ENCODE results near the gene ZNF532.

DNA sequence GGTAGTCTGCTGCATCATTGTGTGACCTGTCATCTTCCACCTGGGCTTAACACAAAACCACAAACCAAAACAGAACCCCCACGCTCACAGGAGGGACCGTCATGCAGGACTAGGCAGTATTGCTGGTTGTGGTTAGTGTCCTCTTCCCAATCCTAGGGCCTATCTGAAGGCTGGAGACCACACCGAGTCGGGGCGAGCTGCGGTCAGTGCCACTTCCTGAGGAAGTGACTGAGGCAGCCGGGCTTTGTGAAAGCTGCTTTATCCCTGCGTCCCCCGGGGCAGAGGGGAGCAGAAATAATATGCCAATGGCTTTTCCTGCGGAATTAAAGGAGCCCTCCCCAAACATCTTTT lies 22.9 kb downstream of the ZNF532 start:
- TF ChIP-seq POLR2AphosphoS5 (IDR thresholded peaks at IDR 0.05; ENCODE audit: low read depth, low read length) (no peak), SIN3A (IDR thresholded peaks at IDR 0.05; ENCODE audit: borderline replicate concordance, insufficient read depth, low read length) (no peak)
- TF ChIP-seq, protein P1, sequence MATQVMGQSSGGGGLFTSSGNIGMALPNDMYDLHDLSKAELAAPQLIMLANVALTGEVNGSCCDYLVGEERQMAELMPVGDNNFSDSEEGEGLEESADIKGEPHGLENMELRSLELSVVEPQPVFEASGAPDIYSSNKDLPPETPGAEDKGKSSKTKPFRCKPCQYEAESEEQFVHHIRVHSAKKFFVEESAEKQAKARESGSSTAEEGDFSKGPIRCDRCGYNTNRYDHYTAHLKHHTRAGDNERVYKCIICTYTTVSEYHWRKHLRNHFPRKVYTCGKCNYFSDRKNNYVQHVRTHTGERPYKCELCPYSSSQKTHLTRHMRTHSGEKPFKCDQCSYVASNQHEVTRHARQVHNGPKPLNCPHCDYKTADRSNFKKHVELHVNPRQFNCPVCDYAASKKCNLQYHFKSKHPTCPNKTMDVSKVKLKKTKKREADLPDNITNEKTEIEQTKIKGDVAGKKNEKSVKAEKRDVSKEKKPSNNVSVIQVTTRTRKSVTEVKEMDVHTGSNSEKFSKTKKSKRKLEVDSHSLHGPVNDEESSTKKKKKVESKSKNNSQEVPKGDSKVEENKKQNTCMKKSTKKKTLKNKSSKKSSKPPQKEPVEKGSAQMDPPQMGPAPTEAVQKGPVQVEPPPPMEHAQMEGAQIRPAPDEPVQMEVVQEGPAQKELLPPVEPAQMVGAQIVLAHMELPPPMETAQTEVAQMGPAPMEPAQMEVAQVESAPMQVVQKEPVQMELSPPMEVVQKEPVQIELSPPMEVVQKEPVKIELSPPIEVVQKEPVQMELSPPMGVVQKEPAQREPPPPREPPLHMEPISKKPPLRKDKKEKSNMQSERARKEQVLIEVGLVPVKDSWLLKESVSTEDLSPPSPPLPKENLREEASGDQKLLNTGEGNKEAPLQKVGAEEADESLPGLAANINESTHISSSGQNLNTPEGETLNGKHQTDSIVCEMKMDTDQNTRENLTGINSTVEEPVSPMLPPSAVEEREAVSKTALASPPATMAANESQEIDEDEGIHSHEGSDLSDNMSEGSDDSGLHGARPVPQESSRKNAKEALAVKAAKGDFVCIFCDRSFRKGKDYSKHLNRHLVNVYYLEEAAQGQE (IDR thresholded peaks at IDR 0.05; ENCODE audit: insufficient read depth in 1 of 2, low read depth in 2 of 2, low read length in 2 of 2): no peak
